BJ (cell line): ENCODE measurements around the gene ATP10B. TPM values are rescaled to one million over a fixed set of nuclear protein-coding genes. Genes with fewer than 3 reads are reported as not detected.

Experiments used
- CTCF ChIA-PET: fragments of 350-600 bp; formaldehyde crosslinking; extraction: SDS; loops from one replicate; lab custom pipeline; 2021; ENCODE audit warnings: antibody characterized with exemption, inconsistent platforms; lab: Yijun Ruan, JAX
- POLR2A ChIA-PET: fragments of 300-600 bp; sonication (Branson Sonifier 250); formaldehyde crosslinking; extraction: SDS; loops from one replicate; lab custom pipeline; 2021; ENCODE audit warnings: antibody characterized with exemption; lab: Charles Lee
- DNase-seq: peaks from one replicate; pipeline ENCODE4 v3.0.0-alpha.2; 2011; ENCODE audit warnings: low read depth
- H3K27me3 ChIP-seq: 2 replicates; pipeline ENCODE4 v1.6.0; 2011; ENCODE audit warnings: low read length; ENCODE audit not compliant: control insufficient read depth, insufficient read depth
- H3K36me3 ChIP-seq: 2 replicates; pipeline ENCODE4 v1.5.1; 2011; ENCODE audit warnings: low read length; ENCODE audit not compliant: control insufficient read depth, insufficient read depth
- H3K4me3 ChIP-seq: 2 replicates; pipeline ENCODE4 v1.5.1; 2011; ENCODE audit warnings: low read depth, mild to moderate bottlenecking, control low read depth, low read length
- polyA plus RNA-seq: library from polyadenylated mRNA; depleted of rRNA; stranded (reverse); fragments of >200 nt; gene quantifications from 2 replicates; pipeline ENCODE4 v1.2.3, GENCODE V29; 2011
- TF ChIP-seq, protein P1 (sequence below): IDR thresholded peaks from 2 replicates; pipeline ENCODE4 v1.5.1; 2011; ENCODE audit warnings: low read depth, mild to moderate bottlenecking, control low read depth, inconsistent platforms, low read length, moderate library complexity; ENCODE audit not compliant: insufficient read depth

ATP10B gene
- polyA plus RNA-seq, 1 experiment: not detected

DNA sequence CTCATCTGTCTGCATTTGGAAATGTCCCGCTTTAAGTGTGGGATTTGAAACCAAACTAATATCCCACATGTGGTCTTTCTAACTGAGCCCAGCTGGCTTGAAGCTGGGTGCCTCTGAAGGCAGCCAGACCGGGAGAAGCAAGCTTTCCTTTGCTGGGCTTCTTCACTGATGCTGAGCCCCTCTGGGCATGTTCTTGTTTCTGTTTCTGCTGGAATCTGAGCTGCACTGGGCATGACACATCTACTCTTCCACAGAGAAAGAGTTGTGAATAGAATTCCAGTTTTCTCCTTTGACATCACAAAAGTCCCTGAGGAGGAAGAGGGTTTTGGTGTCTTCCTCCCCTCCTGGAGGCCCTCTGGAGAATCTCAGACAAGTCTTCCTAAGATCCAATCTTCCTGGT lies 179.5 kb downstream of the ATP10B start:
- no peak overlapping the region for H3K4me3 ChIP-seq
- TF ChIP-seq, protein P1, sequence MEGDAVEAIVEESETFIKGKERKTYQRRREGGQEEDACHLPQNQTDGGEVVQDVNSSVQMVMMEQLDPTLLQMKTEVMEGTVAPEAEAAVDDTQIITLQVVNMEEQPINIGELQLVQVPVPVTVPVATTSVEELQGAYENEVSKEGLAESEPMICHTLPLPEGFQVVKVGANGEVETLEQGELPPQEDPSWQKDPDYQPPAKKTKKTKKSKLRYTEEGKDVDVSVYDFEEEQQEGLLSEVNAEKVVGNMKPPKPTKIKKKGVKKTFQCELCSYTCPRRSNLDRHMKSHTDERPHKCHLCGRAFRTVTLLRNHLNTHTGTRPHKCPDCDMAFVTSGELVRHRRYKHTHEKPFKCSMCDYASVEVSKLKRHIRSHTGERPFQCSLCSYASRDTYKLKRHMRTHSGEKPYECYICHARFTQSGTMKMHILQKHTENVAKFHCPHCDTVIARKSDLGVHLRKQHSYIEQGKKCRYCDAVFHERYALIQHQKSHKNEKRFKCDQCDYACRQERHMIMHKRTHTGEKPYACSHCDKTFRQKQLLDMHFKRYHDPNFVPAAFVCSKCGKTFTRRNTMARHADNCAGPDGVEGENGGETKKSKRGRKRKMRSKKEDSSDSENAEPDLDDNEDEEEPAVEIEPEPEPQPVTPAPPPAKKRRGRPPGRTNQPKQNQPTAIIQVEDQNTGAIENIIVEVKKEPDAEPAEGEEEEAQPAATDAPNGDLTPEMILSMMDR: no peak
- POLR2A ChIA-PET: no interaction called here
- CTCF ChIA-PET: no interaction called here
- no peaks in the 10 kb centered on the region for H3K27me3 ChIP-seq
- H3K36me3 ChIP-seq: no peaks in the 10 kb centered on the region
- no peak for DNase-seq

DNA sequence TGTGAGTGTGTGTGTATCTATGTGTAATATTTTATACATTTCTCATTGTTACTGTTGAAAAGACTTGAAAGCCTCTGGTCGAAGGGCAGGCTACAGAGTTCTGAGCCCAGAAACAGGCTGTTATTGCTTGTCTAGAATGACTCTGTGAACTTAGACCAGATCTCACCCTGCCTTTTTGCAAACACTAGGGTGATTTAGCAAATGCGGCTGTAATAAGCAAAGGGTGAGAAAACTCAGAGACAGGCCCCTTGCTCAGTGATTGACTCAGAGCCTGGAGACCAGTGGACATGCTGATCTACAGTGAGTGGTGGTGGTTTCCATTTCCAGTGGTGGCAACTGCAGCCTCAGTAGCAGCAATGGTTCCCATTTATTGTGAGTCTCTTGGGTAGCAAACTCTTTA lies 183.7 kb downstream of the ATP10B start:
- no peak overlapping the region for H3K4me3 ChIP-seq
- H3K36me3 ChIP-seq: no peaks in the 10 kb centered on the region
- H3K27me3 ChIP-seq: no peaks in the 10 kb centered on the region
- CTCF ChIA-PET: no interaction called here
- no peak for DNase-seq
- POLR2A ChIA-PET: no interaction called here
- TF ChIP-seq, protein P1: no peak

DNA sequence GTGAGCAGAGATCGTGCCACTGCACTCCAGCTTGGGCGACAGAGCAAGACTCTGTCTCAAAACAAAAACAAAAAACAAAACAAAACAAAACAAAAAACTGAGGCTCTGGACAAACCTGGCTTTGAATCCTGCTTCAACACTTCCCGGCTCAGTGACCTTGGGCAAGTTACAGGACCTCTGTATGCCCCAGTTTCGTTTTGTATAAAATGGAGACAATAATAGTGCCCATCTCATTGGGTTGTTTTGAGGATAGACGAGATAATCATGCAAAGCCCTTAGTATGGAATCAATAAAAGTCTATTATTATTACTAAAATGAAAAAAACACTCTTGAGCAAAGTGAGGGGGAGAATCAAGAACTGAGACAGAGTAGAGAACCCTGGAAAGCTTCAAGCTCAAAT lies 184.9 kb downstream of the ATP10B start:
- no peaks in the 10 kb centered on the region for H3K36me3 ChIP-seq
- ChIA-PET CTCF (no interaction called here), POLR2A (no interaction called here)
- H3K4me3 ChIP-seq: no peak overlapping the region
- no peak for DNase-seq
- no peaks in the 10 kb centered on the region for H3K27me3 ChIP-seq
- TF ChIP-seq, protein P1: no peak

DNA sequence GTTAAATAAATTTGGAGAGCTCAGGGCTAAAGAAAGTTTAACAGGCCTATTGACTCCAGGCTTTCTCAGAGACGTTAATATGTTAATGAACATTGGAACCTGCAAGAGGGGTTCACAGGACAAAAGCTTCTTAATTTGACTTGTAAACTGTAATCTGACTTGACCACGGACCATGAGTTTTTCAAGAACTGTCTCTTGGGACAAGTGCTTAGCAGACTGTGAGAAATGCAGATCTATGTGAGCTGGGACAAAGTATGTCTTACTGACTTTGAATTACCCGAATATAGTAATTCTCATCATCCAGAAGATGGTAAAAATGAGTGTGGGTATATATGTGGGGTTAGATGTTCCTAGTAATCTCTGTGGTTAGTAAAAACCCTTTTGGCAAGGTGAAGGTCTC lies 186.6 kb downstream of the ATP10B start:
- TF ChIP-seq, protein P1: no peak
- CTCF ChIA-PET: no interaction called here
- POLR2A ChIA-PET: no interaction called here
- Histone ChIP-seq H3K27me3 (no peaks in the 10 kb centered on the region), H3K36me3 (no peaks in the 10 kb centered on the region), H3K4me3 (no peak overlapping the region)
- no peak for DNase-seq

DNA sequence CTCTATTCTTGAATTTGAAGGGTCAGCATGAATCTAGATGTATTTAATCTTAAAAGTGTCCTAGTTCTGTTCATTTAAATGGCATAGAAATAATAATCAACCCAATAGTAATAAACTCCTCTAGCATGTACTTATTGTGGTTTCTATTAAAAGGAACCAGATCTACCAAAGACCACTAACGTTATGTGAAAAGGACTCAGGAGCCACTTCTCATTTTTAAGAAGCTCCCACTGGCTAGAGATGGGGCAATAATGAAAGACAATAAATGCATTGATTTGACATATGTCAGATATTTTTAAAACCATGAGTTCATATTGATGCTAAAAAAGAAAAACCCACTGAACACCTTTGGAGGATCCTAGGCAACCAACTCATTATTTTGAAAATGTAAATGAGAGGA lies 191.9 kb downstream of the ATP10B start:
- no peak for DNase-seq
- CTCF ChIA-PET: no interaction called here
- POLR2A ChIA-PET: no interaction called here
- H3K27me3 ChIP-seq: no peaks in the 10 kb centered on the region
- H3K4me3 ChIP-seq: no peak overlapping the region
- no peaks in the 10 kb centered on the region for H3K36me3 ChIP-seq
- TF ChIP-seq, protein P1: no peak
